HuH-7 (cell line): ENCODE results near the gene RUNX3.

Experiments used
- DNase-seq: peaks from one replicate; pipeline ENCODE4 v3.0.0; 2011; ENCODE audit warnings: low spot score

Gene RUNX3

GRCh38 chr1:24963099-24963872, 33.2 kb upstream of the RUNX3 start:
- DNase-seq = no peak

- no peak for DNase-seq
Observed at GRCh38 chr1:24961961-24962861, 32.1 kb upstream of the RUNX3 start.

- DNase-seq = no peak
Observed at GRCh38 chr1:24961334-24961733, 31.3 kb upstream of the RUNX3 start.

GRCh38 chr1:24960071-24960801, 30.2 kb upstream of the RUNX3 start:
- DNase-seq = no peak

GRCh38 chr1:24959623-24959975, 29.5 kb upstream of the RUNX3 start:
- no peak for DNase-seq

- no peak for DNase-seq
Observed at GRCh38 chr1:24958766-24959622, 28.9 kb upstream of the RUNX3 start.

- no peak for DNase-seq
Observed at GRCh38 chr1:24957808-24958752, 28.0 kb upstream of the RUNX3 start.

- DNase-seq = no peak
Observed at GRCh38 chr1:24957016-24957807, 27.1 kb upstream of the RUNX3 start.

GRCh38 chr1:24955779-24956365, 25.8 kb upstream of the RUNX3 start:
- DNase-seq = no peak

- DNase-seq = no peak
Observed at GRCh38 chr1:24955161-24955560, 25.1 kb upstream of the RUNX3 start.

- DNase-seq = no peak
Observed at GRCh38 chr1:24954631-24955030, 24.6 kb upstream of the RUNX3 start.

- DNase-seq = no peak
Observed at GRCh38 chr1:24954022-24954421, 23.9 kb upstream of the RUNX3 start.

- DNase-seq = no peak
Observed at GRCh38 chr1:24952413-24952841, 22.4 kb upstream of the RUNX3 start.

- DNase-seq = no peak
Observed at GRCh38 chr1:24951810-24952412, 21.8 kb upstream of the RUNX3 start.

GRCh38 chr1:24951337-24951736, 21.3 kb upstream of the RUNX3 start:
- DNase-seq = no peak

- no peak for DNase-seq
Observed at GRCh38 chr1:24949331-24949881, 19.3 kb upstream of the RUNX3 start.

GRCh38 chr1:24948079-24948827, 18.2 kb upstream of the RUNX3 start:
- no peak for DNase-seq
